ENCODE results near the gene SAP30BP. TPM values are rescaled to one million over a fixed set of nuclear protein-coding genes. Genes with fewer than 3 reads are reported as not detected.
"Not testable (repeated sequence)": the region's sequence is repeated elsewhere in the genome, so short reads cannot be mapped to it uniquely, and the experiment has no call there.

Gene SAP30BP
- polyA plus RNA-seq, 10 donors = 61.2 to 83.6 (median 71.5) TPM

DNA sequence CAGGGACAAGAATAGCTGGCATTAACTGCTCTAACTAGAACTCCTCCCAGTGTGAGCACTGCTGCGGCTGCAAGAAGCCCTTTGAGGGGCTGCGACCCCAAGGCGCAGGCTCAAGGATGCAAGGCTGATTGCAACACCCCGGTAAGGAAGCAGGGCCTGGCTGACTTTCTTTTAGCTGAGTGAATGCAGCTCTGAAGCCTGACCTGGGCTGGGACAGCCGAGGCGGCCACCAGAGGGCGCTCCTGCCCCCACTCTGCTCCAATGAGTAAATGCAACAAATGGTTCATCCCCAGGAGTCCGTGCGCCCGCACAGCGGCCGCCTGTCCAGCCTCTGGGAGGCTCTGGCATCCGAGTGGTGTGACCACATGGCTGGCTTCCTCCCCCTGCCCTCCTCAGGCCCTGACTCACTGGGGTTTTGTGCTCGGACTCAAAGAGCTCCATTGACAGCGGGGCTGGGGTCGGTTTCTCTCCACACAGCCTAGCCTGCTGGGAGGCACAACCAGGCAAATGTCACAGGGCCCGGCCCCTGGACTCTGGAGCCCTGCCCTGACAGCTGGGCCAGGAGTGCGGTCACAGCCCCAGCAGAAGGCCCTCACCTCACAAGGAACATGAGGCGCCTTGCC lies 34.2 kb upstream of the SAP30BP start, which contains the start of gene SMIM5:
TSS of gene SMIM5 (plus strand) at position 572 of the 623 bp plus-strand sequence. CDS start 6,768 bp downstream, outside the sequence.
- peak; percentile 73 to 93 (median 88) for DNase-seq

DNA sequence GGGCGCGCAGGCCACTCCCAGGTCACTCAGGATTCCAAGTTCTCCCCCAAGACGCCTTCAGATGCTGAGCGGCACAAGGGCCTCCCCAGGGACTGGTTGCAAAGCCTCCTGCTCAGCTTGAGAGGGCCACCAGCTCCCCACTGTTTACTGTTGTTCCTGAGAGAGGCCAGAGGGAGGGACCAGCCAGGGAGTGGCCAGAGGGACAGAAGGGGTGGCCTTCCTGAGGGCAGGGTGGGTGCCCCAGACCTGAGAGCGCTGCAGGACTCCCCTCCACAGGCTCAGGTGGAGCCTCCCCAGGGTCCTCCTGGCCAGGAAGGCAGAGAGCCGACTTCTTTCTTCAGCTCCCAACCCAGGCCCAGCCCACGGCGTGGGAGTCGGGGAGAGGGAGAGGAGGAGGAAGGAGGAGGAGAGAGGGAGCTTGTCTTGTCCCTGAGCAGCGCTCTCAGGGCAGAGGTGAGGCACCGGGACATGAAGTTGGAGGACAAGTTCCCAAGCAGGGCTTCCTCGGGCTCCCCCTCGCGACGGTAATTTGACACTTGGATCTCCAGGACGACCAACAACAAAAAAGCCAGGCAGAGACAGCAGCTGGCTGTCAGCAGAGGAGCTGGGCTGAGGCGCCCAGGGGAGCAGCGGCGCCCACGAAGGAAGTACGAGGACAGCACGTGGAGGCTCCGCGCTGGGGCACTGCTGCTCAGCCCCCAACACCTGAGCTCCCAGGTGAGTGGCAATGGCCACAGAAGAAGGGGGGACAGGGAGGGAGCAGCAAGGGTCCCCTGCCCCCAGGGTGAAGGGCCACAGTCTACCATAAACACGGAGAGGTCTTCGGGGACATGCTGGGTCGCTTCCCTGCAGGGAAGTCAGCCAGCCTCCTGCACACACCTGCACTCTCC lies 33.4 kb upstream of the SAP30BP start:
- DNase-seq = peak; percentile 93 to 97 (median 94)

GRCh38 chr17:75634376-75634740 lies 32.8 kb upstream of the SAP30BP start:
- no peak for DNase-seq

DNA sequence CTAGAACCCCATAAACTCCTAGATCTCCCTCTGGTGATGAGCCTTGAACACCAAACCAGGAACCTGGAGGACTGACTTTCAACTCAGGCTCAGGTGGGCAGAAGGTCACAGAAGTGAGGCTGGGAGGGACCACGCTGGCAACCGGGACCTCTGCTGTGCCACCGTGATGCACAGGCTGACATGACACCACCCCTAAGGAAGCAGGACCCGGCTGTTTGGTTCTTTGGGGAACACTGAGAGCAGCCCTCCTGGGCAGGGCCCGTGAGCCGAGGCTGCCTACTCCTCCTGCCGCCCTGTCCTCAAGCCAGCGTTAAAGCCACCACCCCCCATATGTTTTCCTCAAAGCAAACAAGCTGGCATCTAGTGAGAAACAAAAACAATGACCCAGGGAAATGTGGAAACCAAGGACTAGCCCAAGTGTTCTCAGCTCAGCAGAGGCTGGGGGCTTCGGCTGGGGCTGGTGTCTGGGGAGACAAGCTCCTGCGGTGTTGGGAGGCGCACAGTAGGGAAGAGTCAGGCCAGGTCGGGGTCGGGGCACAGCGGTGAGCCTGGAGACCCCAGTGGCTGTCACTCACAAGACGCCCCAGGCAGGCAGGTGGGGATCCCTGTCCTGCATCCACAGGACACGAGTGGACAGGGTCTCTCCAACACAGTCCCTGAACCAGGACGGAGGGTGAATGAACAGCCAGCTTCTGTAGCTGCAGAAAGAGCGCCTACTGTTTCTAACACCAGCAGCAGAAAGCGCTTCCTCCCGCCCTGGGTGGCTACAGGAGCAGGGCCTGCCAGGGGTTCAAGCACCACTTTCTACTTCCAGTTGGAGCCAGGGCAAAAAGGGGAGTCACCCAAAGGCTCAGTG lies 32.2 kb upstream of the SAP30BP start:
- DNase-seq = no peak

- peak in 2 of 3 donors; percentile 22 to 31 for DNase-seq
These were observed 31.4 kb upstream of the SAP30BP start for GRCh38 chr17:75635610-75636202.

DNA sequence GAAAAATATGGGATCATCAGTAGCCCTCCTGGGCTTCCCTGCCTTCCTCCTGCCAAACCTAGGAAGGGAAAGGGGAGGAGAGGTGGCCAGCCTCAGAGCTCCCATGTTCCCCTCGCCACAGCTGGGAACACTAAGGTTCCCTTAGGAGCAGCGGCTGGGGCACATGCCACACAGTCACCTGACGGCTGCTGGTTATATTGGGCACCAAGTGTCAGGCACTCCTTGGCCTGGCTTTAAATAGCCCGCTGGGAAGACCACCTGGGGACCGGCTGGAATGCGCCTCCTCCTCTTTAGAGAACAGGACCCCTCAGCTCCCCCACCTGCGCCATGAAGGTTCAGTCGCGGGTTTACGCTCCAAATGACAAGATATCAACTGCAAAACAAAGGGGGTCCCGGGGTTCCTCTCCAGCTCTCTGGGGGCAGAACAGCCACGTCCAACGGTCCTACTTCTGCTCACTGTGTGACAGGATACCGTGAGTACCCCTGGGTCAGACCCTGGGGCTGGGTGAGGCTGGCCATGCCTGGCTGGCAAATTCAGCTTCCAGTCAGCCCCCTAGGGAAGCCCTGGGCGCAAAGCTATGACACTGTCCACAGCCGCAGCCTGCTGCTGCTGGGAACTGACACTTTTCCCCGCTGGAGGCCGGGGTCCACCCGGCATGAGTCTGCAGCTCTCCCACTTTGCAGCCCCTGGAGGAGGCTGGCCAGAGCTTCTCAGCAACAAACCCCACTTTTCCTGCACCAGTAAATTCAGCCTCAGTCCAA lies 30.6 kb upstream of the SAP30BP start:
- peak in 1 of 3 donors; percentile 27 for DNase-seq

GRCh38 chr17:75637143-75637538 lies 30.0 kb upstream of the SAP30BP start:
- peak in 2 of 3 donors; percentile 38 to 43 for DNase-seq

GRCh38 chr17:75637551-75637950 lies 29.6 kb upstream of the SAP30BP start:
- DNase-seq = no peak

- DNase-seq = not testable (repeated sequence)
These were observed 29.1 kb upstream of the SAP30BP start for GRCh38 chr17:75638039-75638438.

GRCh38 chr17:75638893-75639292 lies 28.2 kb upstream of the SAP30BP start:
- no peak for DNase-seq

DNA sequence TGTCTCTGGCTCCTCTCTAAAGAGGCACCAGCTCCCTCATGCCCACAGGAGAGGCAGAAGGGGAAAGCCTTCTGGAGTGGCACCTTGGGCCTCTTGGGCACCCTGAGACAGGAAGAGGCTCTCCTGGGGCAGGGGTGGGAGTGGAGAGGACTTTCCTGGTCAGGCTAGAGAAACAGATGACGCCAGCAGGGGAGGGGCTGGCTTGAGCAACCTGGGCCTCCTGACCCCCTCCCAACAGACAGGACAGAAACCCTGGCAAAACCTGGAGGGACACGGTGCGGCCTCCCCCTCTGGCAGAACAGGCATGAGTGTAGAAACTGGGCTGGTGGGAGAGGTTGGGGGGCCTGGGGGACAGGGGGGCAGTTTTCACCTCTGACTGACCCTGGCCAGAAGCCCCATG lies 27.8 kb upstream of the SAP30BP start:
- DNase-seq = no peak

DNA sequence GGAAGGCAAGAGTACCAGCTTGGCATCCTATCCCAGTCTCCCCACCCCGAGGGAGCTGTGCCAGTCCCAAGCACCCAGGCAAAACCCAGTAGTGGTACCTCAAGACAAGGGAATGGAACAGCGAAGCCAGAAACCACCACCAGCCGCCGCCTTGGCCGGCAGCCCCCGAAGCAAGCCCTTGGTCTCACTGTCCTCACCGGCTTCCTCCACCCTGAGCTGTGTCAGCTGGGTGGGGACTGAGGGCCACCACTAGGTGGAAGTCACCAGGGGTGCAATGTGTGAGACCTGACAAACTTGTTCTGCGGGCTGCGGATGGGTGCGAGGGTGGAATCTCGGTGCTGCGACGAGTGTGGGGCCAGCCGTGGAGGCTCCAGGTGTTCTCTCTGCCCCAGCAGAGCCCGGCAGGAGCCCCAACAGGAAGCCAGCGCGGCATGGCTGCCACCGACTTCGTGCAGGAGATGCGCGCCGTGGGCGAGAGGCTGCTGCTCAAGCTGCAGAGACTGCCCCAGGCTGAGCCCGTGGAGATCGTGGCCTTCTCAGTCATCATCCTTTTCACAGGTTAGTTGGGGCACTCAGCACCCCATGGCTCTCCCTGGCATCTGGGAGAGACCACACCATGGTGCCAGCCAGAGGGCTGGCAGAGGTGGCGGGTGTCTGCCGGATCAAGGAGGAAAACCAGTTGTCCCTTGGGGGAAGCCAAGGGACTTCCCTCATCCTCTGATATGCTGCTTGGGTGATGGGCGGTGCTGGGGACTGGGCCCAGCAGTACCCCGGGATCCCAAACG lies 27.2 kb upstream of the SAP30BP start:
- no peak for DNase-seq

DNA sequence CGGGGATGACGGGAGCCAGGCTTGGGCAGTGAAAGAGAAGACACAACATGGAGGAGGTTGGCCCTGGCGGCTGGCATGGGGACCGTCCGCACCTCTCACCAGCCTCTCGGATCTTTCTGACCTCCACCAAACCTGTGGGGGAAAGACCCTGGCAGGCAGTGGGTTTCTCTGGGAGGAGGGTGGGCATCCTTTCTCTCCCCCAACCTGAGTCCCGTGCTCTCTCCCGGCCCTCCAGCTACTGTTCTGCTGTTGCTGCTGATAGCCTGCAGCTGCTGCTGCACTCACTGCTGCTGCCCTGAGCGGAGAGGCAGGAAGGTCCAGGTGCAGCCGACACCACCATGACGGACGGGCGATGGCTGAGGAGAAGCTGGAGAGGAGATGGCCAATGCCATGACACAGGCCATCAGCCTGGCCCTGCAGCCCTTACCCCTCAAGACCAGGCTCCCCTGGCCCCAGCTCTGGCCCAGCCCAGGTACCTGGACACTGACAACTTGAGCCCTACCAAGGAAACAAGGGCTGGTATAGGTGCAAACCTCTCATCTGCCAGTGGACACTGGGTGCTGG lies 26.5 kb upstream of the SAP30BP start:
- DNase-seq = no peak

GRCh38 chr17:75641343-75641742 lies 25.8 kb upstream of the SAP30BP start:
- DNase-seq = no peak

DNA sequence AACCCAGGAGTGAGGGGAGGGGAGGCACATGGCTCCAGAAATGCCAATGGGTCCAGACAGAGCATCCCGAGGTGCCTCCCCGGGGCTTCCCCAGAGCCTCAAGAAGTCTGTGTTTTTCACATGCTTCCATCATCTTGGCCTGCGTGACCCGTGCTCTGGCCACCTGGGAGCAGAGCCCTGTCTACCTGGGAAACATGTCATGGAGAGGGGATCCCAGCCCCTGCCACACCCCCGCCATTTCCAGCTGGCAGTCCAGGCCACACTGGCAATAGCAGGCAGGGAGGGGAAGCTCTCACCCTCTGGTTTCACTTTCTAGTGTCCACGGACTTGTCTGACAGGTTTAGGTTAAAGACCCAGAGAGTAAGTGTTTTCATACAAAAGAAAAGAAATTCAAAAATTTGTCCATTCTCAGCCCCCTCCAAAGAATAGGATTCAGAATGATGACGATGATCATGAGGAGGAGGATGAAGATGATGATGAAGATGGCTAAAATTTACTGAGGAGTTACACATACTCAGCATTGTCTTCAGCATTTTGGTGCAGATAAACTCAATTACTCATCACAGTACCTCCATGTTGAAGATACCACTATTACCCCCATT lies 24.9 kb upstream of the SAP30BP start:
- no peak for DNase-seq

DNA sequence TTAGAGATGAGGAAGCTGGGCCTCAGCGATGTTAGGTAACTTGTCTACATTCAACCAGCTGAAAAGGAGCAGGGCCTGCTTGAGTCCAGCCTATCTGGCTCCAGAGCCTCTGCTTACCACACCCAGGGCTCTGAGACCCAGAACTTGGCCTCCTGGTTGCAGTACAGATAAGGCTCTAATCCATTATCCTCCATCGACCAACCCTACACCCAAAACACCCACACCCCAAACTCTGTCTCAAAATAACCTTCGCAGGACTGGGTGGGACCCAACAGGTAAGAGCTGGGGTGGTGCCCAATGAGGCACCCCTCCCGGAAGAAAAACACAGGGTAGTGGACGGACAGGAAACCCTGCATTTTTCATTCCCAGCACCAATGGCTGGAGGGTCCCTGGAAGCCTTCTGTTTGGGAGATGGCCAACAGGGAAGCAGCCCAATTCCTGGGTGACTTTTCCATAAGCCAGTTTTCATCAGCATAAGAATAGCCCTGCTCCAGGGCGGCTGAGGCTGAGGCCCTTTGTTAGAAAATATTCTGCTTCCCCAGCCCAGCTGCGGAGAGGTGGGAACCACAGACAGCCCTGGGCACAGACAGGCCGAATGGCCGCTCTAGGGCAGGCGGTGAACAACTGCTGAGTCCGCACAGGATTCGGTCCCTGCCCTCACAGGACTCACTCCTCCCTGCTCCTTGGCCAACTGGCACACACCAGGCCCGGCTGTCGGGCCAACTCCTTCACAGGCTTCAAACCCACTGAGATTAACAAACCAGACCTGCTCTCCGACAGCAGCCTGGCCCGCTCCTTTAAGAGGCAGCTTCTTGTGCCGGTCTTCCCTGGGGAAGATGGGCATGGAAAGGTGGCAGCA lies 24.1 kb upstream of the SAP30BP start:
- DNase-seq = no peak

DNA sequence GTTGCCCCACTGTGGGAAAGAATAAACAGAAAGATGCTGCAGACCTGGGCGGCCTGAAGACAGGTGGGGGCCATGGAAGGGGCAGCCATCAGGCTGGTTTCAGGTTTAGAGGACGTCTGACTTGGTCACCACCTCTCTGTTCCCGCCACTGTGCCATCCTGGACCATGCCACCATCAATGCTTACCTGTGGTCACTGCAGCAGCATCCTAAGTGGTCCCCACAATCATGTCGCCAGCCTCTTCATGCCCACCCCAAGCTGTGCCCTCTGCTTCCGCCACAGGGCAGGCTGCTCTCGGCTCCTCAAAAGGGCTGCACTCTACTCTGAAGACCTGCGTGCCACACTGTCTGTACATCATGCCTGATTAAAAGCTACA lies 23.5 kb upstream of the SAP30BP start:
- DNase-seq = no peak

- DNase-seq = no peak
These were observed 21.6 kb upstream of the SAP30BP start for GRCh38 chr17:75645501-75645888.
